Smooth muscle cell (in vitro differentiated cells): ENCODE measurements around the gene TOM1L2. TPM values are rescaled to one million over a fixed set of nuclear protein-coding genes. Genes with fewer than 3 reads are reported as not detected.

Experiments used
- DNase-seq: peaks from one replicate; lab custom pipeline; 2025; ENCODE audit not compliant: unreplicated experiment; lab: John Stamatoyannopoulos, UW
- H2AFZ ChIP-seq: fragments of 200-600 bp; sonication (generic); 2 replicates; pipeline ENCODE4 v1.6.0; 2016; ENCODE audit warnings: antibody characterized with exemption, low read depth, mild to moderate bottlenecking
- H3F3A ChIP-seq: fragments of 200-600 bp; sonication (generic); 2 replicates; pipeline ENCODE4 v1.6.0; 2017; ENCODE audit warnings: antibody characterized with exemption, low read depth
- H3K27ac ChIP-seq: fragments of 200-600 bp; sonication (generic); 2 replicates; pipeline ENCODE4 v1.5.1; 2016; ENCODE audit warnings: low read depth, mild to moderate bottlenecking
- H3K27me3 ChIP-seq: fragments of 200-600 bp; sonication (generic); 2 replicates; pipeline ENCODE4 v1.6.1; 2016; ENCODE audit warnings: low read depth, mild to moderate bottlenecking
- H3K36me3 ChIP-seq: fragments of 200-600 bp; sonication (generic); 2 replicates; pipeline ENCODE4 v1.5.1; 2016; ENCODE audit warnings: low read depth
- H3K4me1 ChIP-seq: fragments of 200-600 bp; sonication (generic); 2 replicates; pipeline ENCODE4 v1.5.1; 2016; ENCODE audit warnings: low read depth
- H3K4me2 ChIP-seq: fragments of 200-600 bp; sonication (generic); 2 replicates; pipeline ENCODE4 v1.6.0; 2016; ENCODE audit warnings: mild to moderate bottlenecking
- H3K4me3 ChIP-seq: fragments of 200-600 bp; sonication (generic); 2 replicates; pipeline ENCODE4 v1.5.1; 2016; ENCODE audit warnings: mild to moderate bottlenecking
- H3K79me2 ChIP-seq: fragments of 200-600 bp; sonication (generic); 2 replicates; pipeline ENCODE4 v1.6.0; 2016; ENCODE audit warnings: low read depth, mild to moderate bottlenecking
- H3K9ac ChIP-seq: fragments of 200-600 bp; sonication (generic); 2 replicates; pipeline ENCODE4 v1.6.0; 2016; ENCODE audit warnings: low read depth
- H3K9me3 ChIP-seq: fragments of 200-600 bp; sonication (generic); replicated peaks from 2 replicates; pipeline ENCODE4 v1.5.1; 2016; ENCODE audit warnings: low read depth
- H4K20me1 ChIP-seq: fragments of 200-600 bp; sonication (generic); 2 replicates; pipeline ENCODE4 v1.6.0; 2016; ENCODE audit warnings: low read depth
- WGBS: methylation state at CpG from one replicate; pipeline ENCODE4 v1.1.7; 2016; ENCODE audit warnings: low lambda C conversion rate; 5-methylcytosine and 5-hydroxymethylcytosine counted together
- polyA plus RNA-seq: library from polyadenylated mRNA; unstranded; fragments of >200 nt; fragmentation: Nextera tagmentation; extraction: Ambion mirVana; gene quantifications from 2 replicates; pipeline ENCODE4 v1.2.1, GENCODE V29; 2016
- total RNA-seq: library from RNA; depleted of rRNA; stranded (reverse); fragments of >200 nt; gene quantifications from 2 replicates; pipeline ENCODE4 v1.2.3, GENCODE V29; 2014
- TF ChIP-seq, protein P1 (sequence below): fragments of 200-600 bp; sonication (generic); IDR thresholded peaks from 2 replicates; pipeline ENCODE4 v1.5.1; 2017; ENCODE audit warnings: borderline replicate concordance, mild to moderate bottlenecking, antibody characterized with exemption; ENCODE audit not compliant: insufficient read depth, poor library complexity, severe bottlenecking

TOM1L2 gene
- total RNA-seq (27.0 and 27.3 TPM in 2 replicates), polyA plus RNA-seq (20.3 and 37.9 TPM in 2 replicates)

- Histone ChIP-seq H3K9me3 (no peaks in the 10 kb centered on the region), H3K27me3 (no peaks in the 10 kb centered on the region), H3K79me2 (peaks cover 44% of the 10 kb centered on the region), H3K4me2 (peak within 1 kb of the TSS; percentile 97), H4K20me1 (peaks cover 36% of the 10 kb centered on the region), H2AFZ (peak within 1 kb of the TSS; percentile 78), H3K4me1 (peaks cover 11% of the 10 kb centered on the region), H3K27ac (peak within 1 kb of the TSS; percentile 93), H3K36me3 (no peaks in the 10 kb centered on the region), H3F3A (no peaks in the 10 kb centered on the region), H3K9ac (peak within 1 kb of the TSS; percentile 96), H3K4me3 (peak within 1 kb of the TSS; percentile 87)
- under 1% methylated on average over 52 of the region's 59 CpGs for WGBS
- DNase-seq: peak; percentile 98
- TF ChIP-seq, protein P1, sequence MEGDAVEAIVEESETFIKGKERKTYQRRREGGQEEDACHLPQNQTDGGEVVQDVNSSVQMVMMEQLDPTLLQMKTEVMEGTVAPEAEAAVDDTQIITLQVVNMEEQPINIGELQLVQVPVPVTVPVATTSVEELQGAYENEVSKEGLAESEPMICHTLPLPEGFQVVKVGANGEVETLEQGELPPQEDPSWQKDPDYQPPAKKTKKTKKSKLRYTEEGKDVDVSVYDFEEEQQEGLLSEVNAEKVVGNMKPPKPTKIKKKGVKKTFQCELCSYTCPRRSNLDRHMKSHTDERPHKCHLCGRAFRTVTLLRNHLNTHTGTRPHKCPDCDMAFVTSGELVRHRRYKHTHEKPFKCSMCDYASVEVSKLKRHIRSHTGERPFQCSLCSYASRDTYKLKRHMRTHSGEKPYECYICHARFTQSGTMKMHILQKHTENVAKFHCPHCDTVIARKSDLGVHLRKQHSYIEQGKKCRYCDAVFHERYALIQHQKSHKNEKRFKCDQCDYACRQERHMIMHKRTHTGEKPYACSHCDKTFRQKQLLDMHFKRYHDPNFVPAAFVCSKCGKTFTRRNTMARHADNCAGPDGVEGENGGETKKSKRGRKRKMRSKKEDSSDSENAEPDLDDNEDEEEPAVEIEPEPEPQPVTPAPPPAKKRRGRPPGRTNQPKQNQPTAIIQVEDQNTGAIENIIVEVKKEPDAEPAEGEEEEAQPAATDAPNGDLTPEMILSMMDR: no peak
Measured at GRCh38 chr17:17972126-17972951, at the start of gene TOM1L2, which contains the start of gene DRC3. TSS of gene TOM1L2 (minus strand) at chr17:17972400. CDS start at chr17:17972313, 87 bp downstream. TSS of gene DRC3 (plus strand) at chr17:17972862. CDS start at chr17:17977599, 4,737 bp downstream.

GRCh38 chr17:18021372-18021771 is 49.2 kb upstream of the TOM1L2 start:
- Histone ChIP-seq H3K27me3 (no peaks in the 10 kb centered on the region), H3K4me2 (no peak overlapping the region), H4K20me1 (peaks cover 10% of the 10 kb centered on the region), H3K4me3 (no peak overlapping the region), H3K79me2 (no peaks in the 10 kb centered on the region), H2AFZ (no peak overlapping the region), H3F3A (no peaks in the 10 kb centered on the region), H3K9ac (no peak overlapping the region), H3K27ac (no peak overlapping the region), H3K4me1 (no peaks in the 10 kb centered on the region), H3K9me3 (no peaks in the 10 kb centered on the region), H3K36me3 (no peaks in the 10 kb centered on the region)
- TF ChIP-seq, protein P1: no peak
- no peak for DNase-seq
- WGBS: 97% methylated on average over 5 of the region's 5 CpGs

GRCh38 chr17:18020971-18021370 is 48.8 kb upstream of the TOM1L2 start:
- 98% methylated on average over 6 of the region's 6 CpGs for WGBS
- no peak overlapping the region for H3K4me2 ChIP-seq
- H4K20me1 ChIP-seq: peaks cover 6% of the 10 kb centered on the region
- no peaks in the 10 kb centered on the region for H3F3A ChIP-seq
- no peaks in the 10 kb centered on the region for H3K79me2 ChIP-seq
- H3K4me3 ChIP-seq: no peak overlapping the region
- no peaks in the 10 kb centered on the region for H3K9me3 ChIP-seq
- no peak overlapping the region for H2AFZ ChIP-seq
- no peaks in the 10 kb centered on the region for H3K4me1 ChIP-seq
- no peak for DNase-seq
- no peak overlapping the region for H3K27ac ChIP-seq
- TF ChIP-seq, protein P1: no peak
- no peaks in the 10 kb centered on the region for H3K36me3 ChIP-seq
- H3K9ac ChIP-seq: no peak overlapping the region
- no peaks in the 10 kb centered on the region for H3K27me3 ChIP-seq
